ENCODE data around the gene EPHA6. TPM values are rescaled to one million over a fixed set of nuclear protein-coding genes. Genes with fewer than 3 reads are reported as not detected.

Gene EPHA6
- total RNA-seq, 1 experiment from 2014 or later, result 1.2 TPM

GRCh38 chr3:97706226-97706625, 891.8 kb downstream of the EPHA6 start:
- no TSS peak for BruUV-seq (replicated peaks)
- Histone ChIP-seq H3K27ac (no peak overlapping the region), H3K4me1 (replicated peaks; ENCODE audit: insufficient read depth) (no peaks in the 10 kb centered on the region), H3K79me2 (ENCODE audit: low read depth) (no peaks in the 10 kb centered on the region), H3K9me3 (ENCODE audit: insufficient read depth, low read depth) (no peaks in the 10 kb centered on the region), H3F3A (ENCODE audit: insufficient read depth, low read depth) (no peaks in the 10 kb centered on the region), H3K27me3 (ENCODE audit: insufficient read depth, low read depth) (no peaks in the 10 kb centered on the region), H3K9me2 (ENCODE audit: insufficient read depth) (no peaks in the 10 kb centered on the region), H3K4me2 (no peak overlapping the region), H3K4me3 (no peak overlapping the region), H2AFZ (no peak overlapping the region), H3K36me3 (ENCODE audit: low read depth) (no peaks in the 10 kb centered on the region), H4K20me1 (ENCODE audit: insufficient read depth) (no peaks in the 10 kb centered on the region)
- CTCF ChIA-PET, result no interaction called here
- intact Hi-C loops (cut with micrococcal nuclease; ENCODE audit: unreplicated experiment), result no loop called here
- DNase-seq, result no peak
- POLR2A ChIA-PET (ENCODE audit: unreplicated experiment), result no interaction called here
- TF ChIP-seq, protein P1, sequence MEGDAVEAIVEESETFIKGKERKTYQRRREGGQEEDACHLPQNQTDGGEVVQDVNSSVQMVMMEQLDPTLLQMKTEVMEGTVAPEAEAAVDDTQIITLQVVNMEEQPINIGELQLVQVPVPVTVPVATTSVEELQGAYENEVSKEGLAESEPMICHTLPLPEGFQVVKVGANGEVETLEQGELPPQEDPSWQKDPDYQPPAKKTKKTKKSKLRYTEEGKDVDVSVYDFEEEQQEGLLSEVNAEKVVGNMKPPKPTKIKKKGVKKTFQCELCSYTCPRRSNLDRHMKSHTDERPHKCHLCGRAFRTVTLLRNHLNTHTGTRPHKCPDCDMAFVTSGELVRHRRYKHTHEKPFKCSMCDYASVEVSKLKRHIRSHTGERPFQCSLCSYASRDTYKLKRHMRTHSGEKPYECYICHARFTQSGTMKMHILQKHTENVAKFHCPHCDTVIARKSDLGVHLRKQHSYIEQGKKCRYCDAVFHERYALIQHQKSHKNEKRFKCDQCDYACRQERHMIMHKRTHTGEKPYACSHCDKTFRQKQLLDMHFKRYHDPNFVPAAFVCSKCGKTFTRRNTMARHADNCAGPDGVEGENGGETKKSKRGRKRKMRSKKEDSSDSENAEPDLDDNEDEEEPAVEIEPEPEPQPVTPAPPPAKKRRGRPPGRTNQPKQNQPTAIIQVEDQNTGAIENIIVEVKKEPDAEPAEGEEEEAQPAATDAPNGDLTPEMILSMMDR (conservative IDR thresholded peaks at IDR 0.05), result no peak
- no peak for TF ChIP-seq EZH2 (IDR thresholded peaks at IDR 0.05; ENCODE audit: low read depth)

DNA sequence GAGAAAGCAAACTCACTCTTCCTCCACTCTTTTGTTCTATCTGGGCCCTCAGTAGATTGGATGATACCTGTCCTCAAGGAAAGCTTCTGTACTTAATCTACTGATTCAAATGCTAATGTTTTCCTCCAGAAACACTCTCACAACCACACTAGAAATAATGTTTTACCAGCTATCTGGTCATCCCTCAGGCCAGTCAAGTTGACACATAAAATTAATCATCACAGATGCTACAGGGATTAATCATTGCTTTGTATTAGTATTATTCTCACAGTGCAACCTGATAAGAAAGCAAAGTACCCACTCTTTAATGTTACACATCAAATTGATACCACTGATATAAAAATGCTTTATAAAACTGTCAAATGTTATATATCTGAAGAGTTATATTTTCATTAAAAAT, 897.3 kb downstream of the EPHA6 start:
- Histone ChIP-seq H3K79me2 (ENCODE audit: low read depth) (no peaks in the 10 kb centered on the region), H3K9me2 (ENCODE audit: insufficient read depth) (no peaks in the 10 kb centered on the region), H3K4me3 (no peak overlapping the region), H3K4me1 (replicated peaks; ENCODE audit: insufficient read depth) (no peaks in the 10 kb centered on the region), H3K9me3 (ENCODE audit: insufficient read depth, low read depth) (no peaks in the 10 kb centered on the region), H3K36me3 (ENCODE audit: low read depth) (no peaks in the 10 kb centered on the region), H3F3A (ENCODE audit: insufficient read depth, low read depth) (no peaks in the 10 kb centered on the region), H3K4me2 (no peak overlapping the region), H3K27ac (no peak overlapping the region), H4K20me1 (ENCODE audit: insufficient read depth) (no peaks in the 10 kb centered on the region), H3K27me3 (ENCODE audit: insufficient read depth, low read depth) (no peaks in the 10 kb centered on the region), H2AFZ (no peak overlapping the region)
- POLR2A ChIA-PET (ENCODE audit: unreplicated experiment), result no interaction called here
- DNase-seq, result no peak
- intact Hi-C loops (cut with micrococcal nuclease; ENCODE audit: unreplicated experiment), result no loop called here
- no peak for TF ChIP-seq EZH2 (IDR thresholded peaks at IDR 0.05; ENCODE audit: low read depth)
- TF ChIP-seq, protein P1 (conservative IDR thresholded peaks at IDR 0.05), result no peak
- CTCF ChIA-PET, result no interaction called here
- BruUV-seq (replicated peaks), result no TSS peak

DNA sequence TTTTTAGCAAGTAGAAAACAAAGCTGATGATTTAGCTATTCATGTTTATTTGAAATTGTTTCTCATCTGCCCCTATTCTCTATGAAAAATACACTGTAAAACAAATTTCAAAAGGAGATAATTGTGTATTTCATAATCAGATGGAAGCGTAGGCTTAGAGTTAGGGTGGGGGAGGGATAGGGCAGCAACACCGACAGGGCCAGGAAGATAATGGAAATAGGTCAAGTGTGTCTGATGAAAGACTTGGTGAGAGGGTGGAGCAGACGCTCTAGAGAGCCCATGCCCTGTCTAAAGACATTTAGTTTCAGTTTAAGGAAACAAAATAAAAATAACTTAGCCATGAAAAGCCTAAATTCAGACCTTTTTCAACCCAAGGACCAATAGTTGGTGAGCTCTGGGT, 898.5 kb downstream of the EPHA6 start:
- Histone ChIP-seq H3K36me3 (ENCODE audit: low read depth) (no peaks in the 10 kb centered on the region), H2AFZ (no peak overlapping the region), H3K4me1 (replicated peaks; ENCODE audit: insufficient read depth) (no peaks in the 10 kb centered on the region), H3K79me2 (ENCODE audit: low read depth) (no peaks in the 10 kb centered on the region), H4K20me1 (ENCODE audit: insufficient read depth) (no peaks in the 10 kb centered on the region), H3K9me3 (ENCODE audit: insufficient read depth, low read depth) (no peaks in the 10 kb centered on the region), H3K27ac (no peak overlapping the region), H3K27me3 (ENCODE audit: insufficient read depth, low read depth) (no peaks in the 10 kb centered on the region), H3K9me2 (ENCODE audit: insufficient read depth) (no peaks in the 10 kb centered on the region), H3F3A (ENCODE audit: insufficient read depth, low read depth) (no peaks in the 10 kb centered on the region), H3K4me3 (no peak overlapping the region), H3K4me2 (0 out of 2 replicates have a peak overlapping the region, but pooled peaks have one; percentile 11)
- no TSS peak for BruUV-seq (replicated peaks)
- ChIA-PET POLR2A (ENCODE audit: unreplicated experiment) (no interaction called here), CTCF (no interaction called here)
- intact Hi-C loops (cut with micrococcal nuclease; ENCODE audit: unreplicated experiment), result no loop called here
- TF ChIP-seq, protein P1 (conservative IDR thresholded peaks at IDR 0.05), result no peak
- TF ChIP-seq EZH2 (IDR thresholded peaks at IDR 0.05; ENCODE audit: low read depth), result no peak
- no peak for DNase-seq
